ACHN (cell line): ENCODE results near the gene NPEPL1.

ENCODE experiments used
- DNase-seq: peaks from one replicate; pipeline ENCODE4 v3.0.0-alpha.2; 2015
- in situ Hi-C: cut with HindIII; loops from 2 replicates; pipeline ENCODE4 v1.10.0; 2017; ENCODE audit warnings: low sequenced_read_pairs, low pct_ligation_motif_present, low pct_unique_long_range_greater_than_20kb

The NPEPL1 gene

GRCh38 chr20:58695895-58696375 lies 3.3 kb downstream of the NPEPL1 start:
- in situ Hi-C loops: no loop called here
- no peak for DNase-seq

GRCh38 chr20:58696411-58696961 lies 3.9 kb downstream of the NPEPL1 start:
- DNase-seq: no peak
- in situ Hi-C loops: no loop called here

GRCh38 chr20:58697201-58697866 lies 4.7 kb downstream of the NPEPL1 start:
- DNase-seq: no peak
- in situ Hi-C loops: no loop called here

- in situ Hi-C loops: no loop called here
- no peak for DNase-seq
Measured at GRCh38 chr20:58697867-58698703, 5.5 kb downstream of the NPEPL1 start.

- DNase-seq: no peak
- in situ Hi-C loops: no loop called here
Measured at GRCh38 chr20:58698741-58699622, 6.4 kb downstream of the NPEPL1 start.

GRCh38 chr20:58699623-58700107 lies 7.1 kb downstream of the NPEPL1 start:
- in situ Hi-C loops: no loop called here

GRCh38 chr20:58700121-58700821 lies 7.7 kb downstream of the NPEPL1 start:
- no peak for DNase-seq
- in situ Hi-C loops: no loop called here

More at GRCh38 chr20:58699623-58700107, 7.1 kb downstream of the NPEPL1 start:
- DNase-seq: no peak

GRCh38 chr20:58700823-58701222 lies 8.2 kb downstream of the NPEPL1 start:
- in situ Hi-C loops: no loop called here
- no peak for DNase-seq

GRCh38 chr20:58701431-58702160 lies 9.0 kb downstream of the NPEPL1 start:
- in situ Hi-C loops: no loop called here
- no peak for DNase-seq

GRCh38 chr20:58702161-58702510 lies 9.5 kb downstream of the NPEPL1 start:
- DNase-seq: no peak
- in situ Hi-C loops: no loop called here

- no peak for DNase-seq
- in situ Hi-C loops: no loop called here
Measured at GRCh38 chr20:58702859-58703648, 10.5 kb downstream of the NPEPL1 start.

GRCh38 chr20:58703765-58704371 lies 11.3 kb downstream of the NPEPL1 start:
- in situ Hi-C loops: no loop called here
- DNase-seq: no peak

GRCh38 chr20:58705208-58705926 lies 12.8 kb downstream of the NPEPL1 start:
- no peak for DNase-seq
- in situ Hi-C loops: no loop called here

GRCh38 chr20:58706150-58706892 lies 13.7 kb downstream of the NPEPL1 start:
- in situ Hi-C loops: no loop called here
- no peak for DNase-seq
